A549 (cell line): ENCODE results near the gene ENTREP3.

ENCODE experiments used
- FOSL2 ChIP-seq, 2 experiments: fragments of 450-650 bp in 1 of 2; fragments of >200 bp in 1 of 2; sonication (Bioruptor Twin) in 1 of 2; formaldehyde crosslinking; IDR thresholded peaks; 2 replicates each; pipeline versions ENCODE4 v1.5.0 to v1.6.1; 2016 to 2020; ENCODE audit warnings: mild to moderate bottlenecking in 1 of 2, moderate library complexity in 1 of 2
- HDAC2 ChIP-seq: fragments of 200-600 bp; sonication (generic); IDR thresholded peaks from 2 replicates; pipeline ENCODE4 v1.6.1; 2016
- JUN ChIP-seq, 2 experiments: fragments of >200 bp; sonication (Bioruptor Twin); formaldehyde crosslinking; IDR thresholded peaks; 2 replicates in 1 of 2; 3 replicates in 1 of 2; pipeline ENCODE4 v1.6.1; 2016 to 2017
- MYC ChIP-seq: IDR thresholded peaks from 2 replicates; pipeline ENCODE4 v1.6.1; 2012; ENCODE audit warnings: mild to moderate bottlenecking, inconsistent platforms, low read length, improper control_type of control experiment, borderline replicate concordance
- PHF8 ChIP-seq: fragments of 200-600 bp; sonication (generic); IDR thresholded peaks from 2 replicates; pipeline ENCODE4 v1.6.1; 2016; ENCODE audit warnings: low read depth, mild to moderate bottlenecking, antibody characterized with exemption, moderate library complexity, borderline replicate concordance
- POLR2AphosphoS2 ChIP-seq: conservative IDR thresholded peaks from 2 replicates; pipeline ENCODE4 v1.6.1; 2012; ENCODE audit warnings: low read length, improper control_type of control experiment, inconsistent platforms
- RARB ChIP-seq: fragments of 250-450 bp; sonication (Bioruptor Pico); IDR thresholded peaks from 2 replicates; pipeline ENCODE4 v1.8.0; 2021; ENCODE audit warnings: mild to moderate bottlenecking, moderate library complexity
- TF ChIP-seq, protein P1 (sequence below): fragments of >200 bp; sonication (Bioruptor Twin); formaldehyde crosslinking; IDR thresholded peaks from 3 replicates; pipeline ENCODE4 v1.5.1; 2016
- TF ChIP-seq, protein P2 (sequence below): fragments of 200-600 bp; sonication (generic); IDR thresholded peaks from 2 replicates; pipeline ENCODE4 v1.6.1; 2016; ENCODE audit warnings: antibody characterized with exemption, mild to moderate bottlenecking, moderate library complexity

DNA sequence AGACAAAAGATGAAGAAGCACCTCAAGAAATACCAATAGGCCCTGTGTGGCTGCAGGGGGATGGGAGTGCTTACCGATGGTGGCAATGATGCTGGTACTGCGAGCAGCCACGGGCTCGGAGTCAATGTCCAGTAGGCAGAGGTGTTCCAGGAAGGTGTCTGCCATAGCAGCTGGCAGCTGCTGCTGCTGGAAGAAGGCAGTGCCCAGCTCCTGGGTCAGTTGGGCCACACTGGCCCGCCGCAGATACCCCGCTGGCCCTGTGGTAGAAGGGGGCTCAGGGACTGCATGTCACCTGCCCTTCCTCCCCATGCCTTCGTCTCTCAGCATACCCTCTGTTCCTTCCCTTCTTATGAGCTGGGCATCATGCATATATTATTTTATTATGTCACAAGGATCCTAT lies 44.7 kb upstream of the ENTREP3 start:
- TF ChIP-seq, protein P1, sequence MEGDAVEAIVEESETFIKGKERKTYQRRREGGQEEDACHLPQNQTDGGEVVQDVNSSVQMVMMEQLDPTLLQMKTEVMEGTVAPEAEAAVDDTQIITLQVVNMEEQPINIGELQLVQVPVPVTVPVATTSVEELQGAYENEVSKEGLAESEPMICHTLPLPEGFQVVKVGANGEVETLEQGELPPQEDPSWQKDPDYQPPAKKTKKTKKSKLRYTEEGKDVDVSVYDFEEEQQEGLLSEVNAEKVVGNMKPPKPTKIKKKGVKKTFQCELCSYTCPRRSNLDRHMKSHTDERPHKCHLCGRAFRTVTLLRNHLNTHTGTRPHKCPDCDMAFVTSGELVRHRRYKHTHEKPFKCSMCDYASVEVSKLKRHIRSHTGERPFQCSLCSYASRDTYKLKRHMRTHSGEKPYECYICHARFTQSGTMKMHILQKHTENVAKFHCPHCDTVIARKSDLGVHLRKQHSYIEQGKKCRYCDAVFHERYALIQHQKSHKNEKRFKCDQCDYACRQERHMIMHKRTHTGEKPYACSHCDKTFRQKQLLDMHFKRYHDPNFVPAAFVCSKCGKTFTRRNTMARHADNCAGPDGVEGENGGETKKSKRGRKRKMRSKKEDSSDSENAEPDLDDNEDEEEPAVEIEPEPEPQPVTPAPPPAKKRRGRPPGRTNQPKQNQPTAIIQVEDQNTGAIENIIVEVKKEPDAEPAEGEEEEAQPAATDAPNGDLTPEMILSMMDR = no peak
- TF ChIP-seq FOSL2 (IDR thresholded peaks at IDR 0.05) = no peak
- TF ChIP-seq FOSL2 (CRISPR knock-in tag; IDR thresholded peaks at IDR 0.05) = no peak
- TF ChIP-seq PHF8 = no peak
- TF ChIP-seq POLR2AphosphoS2 = no peak
- TF ChIP-seq, protein P2, sequence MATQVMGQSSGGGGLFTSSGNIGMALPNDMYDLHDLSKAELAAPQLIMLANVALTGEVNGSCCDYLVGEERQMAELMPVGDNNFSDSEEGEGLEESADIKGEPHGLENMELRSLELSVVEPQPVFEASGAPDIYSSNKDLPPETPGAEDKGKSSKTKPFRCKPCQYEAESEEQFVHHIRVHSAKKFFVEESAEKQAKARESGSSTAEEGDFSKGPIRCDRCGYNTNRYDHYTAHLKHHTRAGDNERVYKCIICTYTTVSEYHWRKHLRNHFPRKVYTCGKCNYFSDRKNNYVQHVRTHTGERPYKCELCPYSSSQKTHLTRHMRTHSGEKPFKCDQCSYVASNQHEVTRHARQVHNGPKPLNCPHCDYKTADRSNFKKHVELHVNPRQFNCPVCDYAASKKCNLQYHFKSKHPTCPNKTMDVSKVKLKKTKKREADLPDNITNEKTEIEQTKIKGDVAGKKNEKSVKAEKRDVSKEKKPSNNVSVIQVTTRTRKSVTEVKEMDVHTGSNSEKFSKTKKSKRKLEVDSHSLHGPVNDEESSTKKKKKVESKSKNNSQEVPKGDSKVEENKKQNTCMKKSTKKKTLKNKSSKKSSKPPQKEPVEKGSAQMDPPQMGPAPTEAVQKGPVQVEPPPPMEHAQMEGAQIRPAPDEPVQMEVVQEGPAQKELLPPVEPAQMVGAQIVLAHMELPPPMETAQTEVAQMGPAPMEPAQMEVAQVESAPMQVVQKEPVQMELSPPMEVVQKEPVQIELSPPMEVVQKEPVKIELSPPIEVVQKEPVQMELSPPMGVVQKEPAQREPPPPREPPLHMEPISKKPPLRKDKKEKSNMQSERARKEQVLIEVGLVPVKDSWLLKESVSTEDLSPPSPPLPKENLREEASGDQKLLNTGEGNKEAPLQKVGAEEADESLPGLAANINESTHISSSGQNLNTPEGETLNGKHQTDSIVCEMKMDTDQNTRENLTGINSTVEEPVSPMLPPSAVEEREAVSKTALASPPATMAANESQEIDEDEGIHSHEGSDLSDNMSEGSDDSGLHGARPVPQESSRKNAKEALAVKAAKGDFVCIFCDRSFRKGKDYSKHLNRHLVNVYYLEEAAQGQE = no peak
- no peak for TF ChIP-seq MYC
- TF ChIP-seq RARB = no peak
- TF ChIP-seq JUN (IDR thresholded peaks at IDR 0.05) = no peak
- TF ChIP-seq HDAC2 = no peak
